GM21529 (cell line): ENCODE data around the gene LPP.

ENCODE experiments used
- ATAC-seq: cut with Tn5 transposase; IDR thresholded peaks from one replicate; pipeline ENCODE4 v1.9.1; 2021; ENCODE audit not compliant: unreplicated experiment

The LPP gene

GRCh38 chr3:188219147-188219546 lies 65.2 kb downstream of the LPP start:
- no peak for ATAC-seq

- no peak for ATAC-seq
These were observed 66.3 kb downstream of the LPP start for GRCh38 chr3:188220097-188220788.

GRCh38 chr3:188220988-188221818 lies 67.2 kb downstream of the LPP start:
- no peak for ATAC-seq

- ATAC-seq: no peak
These were observed 70.0 kb downstream of the LPP start for GRCh38 chr3:188223936-188224335.

GRCh38 chr3:188227442-188227841 lies 73.5 kb downstream of the LPP start:
- no peak for ATAC-seq

- ATAC-seq: no peak
These were observed 75.2 kb downstream of the LPP start for GRCh38 chr3:188229177-188229576.

- no peak for ATAC-seq
These were observed 75.8 kb downstream of the LPP start for GRCh38 chr3:188229726-188230125.

- ATAC-seq: no peak
These were observed 77.0 kb downstream of the LPP start for GRCh38 chr3:188230962-188231361.

GRCh38 chr3:188231456-188231855 lies 77.5 kb downstream of the LPP start:
- no peak for ATAC-seq

GRCh38 chr3:188232656-188233055 lies 78.7 kb downstream of the LPP start:
- no peak for ATAC-seq

- no peak for ATAC-seq
These were observed 79.4 kb downstream of the LPP start for GRCh38 chr3:188233320-188233719.

- no peak for ATAC-seq
These were observed 80.2 kb downstream of the LPP start for GRCh38 chr3:188234132-188234531.

- ATAC-seq: no peak
These were observed 82.3 kb downstream of the LPP start for GRCh38 chr3:188236271-188236670.

- ATAC-seq: no peak
These were observed 85.1 kb downstream of the LPP start for GRCh38 chr3:188239035-188239434.

GRCh38 chr3:188239577-188239976 lies 85.6 kb downstream of the LPP start:
- no peak for ATAC-seq

- ATAC-seq: no peak
These were observed 86.4 kb downstream of the LPP start for GRCh38 chr3:188240189-188240981.

GRCh38 chr3:188241072-188241471 lies 87.1 kb downstream of the LPP start:
- ATAC-seq: no peak

- no peak for ATAC-seq
These were observed 87.9 kb downstream of the LPP start for GRCh38 chr3:188241883-188242282.

GRCh38 chr3:188242436-188243123 lies 88.6 kb downstream of the LPP start:
- ATAC-seq: no peak

- ATAC-seq: no peak
These were observed 89.3 kb downstream of the LPP start for GRCh38 chr3:188243124-188243795.
